Transverse colon (tissue), 4 donors: ENCODE measurements around the gene GPR61.

Source experiments
- CTCF ChIP-seq, 5 experiments: fragments of 200-600 bp in 3 of 5; fragments of 450-650 bp in 2 of 5; sonication (generic) in 3 of 5; IDR thresholded peaks; 1 replicate in 2 of 5; 2 replicates in 3 of 5; pipeline ENCODE4 v1.5.1; 2016 to 2017; ENCODE audit warnings: antibody characterized with exemption in 5 of 5, inconsistent platforms in 3 of 5, mild to moderate bottlenecking in 2 of 5, moderate library complexity in 1 of 5
- EP300 ChIP-seq: sonication (generic); formaldehyde crosslinking; IDR thresholded peaks from one replicate; pipeline ENCODE4 v1.6.1; 2017; ENCODE audit warnings: antibody characterized with exemption, low read depth
- POLR2A ChIP-seq: fragments of 450-650 bp; IDR thresholded peaks from one replicate; pipeline ENCODE4 v1.6.1; 2016; ENCODE audit warnings: antibody characterized with exemption, mild to moderate bottlenecking, moderate library complexity
- POLR2AphosphoS5 ChIP-seq, 3 donors: sonication (generic); formaldehyde crosslinking; IDR thresholded peaks; one replicate each; pipeline ENCODE4 v1.6.1; 2016; ENCODE audit warnings: antibody characterized with exemption in 3 of 3

GRCh38 chr1:109537450-109538178, 2.1 kb upstream of the GPR61 start:
- TF ChIP-seq CTCF (IDR thresholded peaks at IDR 0.05) (no peak), POLR2A (no peak), EP300 (no peak), POLR2AphosphoS5 (IDR thresholded peaks at IDR 0.05) (no peak)
